ENCODE measurements around the gene ZNF177. TPM values are rescaled to one million over a fixed set of nuclear protein-coding genes. Genes with fewer than 3 reads are reported as not detected.

The ZNF177 gene
- total RNA-seq, 1 donor from 2014 or later = 0.48 TPM

Other genes with a start within 250 kb of the ZNF177 start
- not detected in 2 replicates for gene OR7G1, start 247.2 kb upstream of the ZNF177 start, total RNA-seq
- gene OR7G3, start 236.1 kb upstream of the ZNF177 start, total RNA-seq = not detected in 2 replicates
- gene ZNF317, start 222.6 kb upstream of the ZNF177 start, total RNA-seq = 44.2 and 50.0 TPM in 2 replicates
- gene OR7D2, start 184.0 kb upstream of the ZNF177 start, total RNA-seq = 0.37 and 0.62 TPM in 2 replicates
- not detected in 2 replicates for gene OR7D4, start 143.4 kb upstream of the ZNF177 start, total RNA-seq
- gene OR7E24, start 112.1 kb upstream of the ZNF177 start, total RNA-seq = not detected in 2 replicates
- gene ZNF699, start 53.2 kb upstream of the ZNF177 start, total RNA-seq = 4.4 and 5.2 TPM in 2 replicates
- gene ZNF559, start 38.8 kb upstream of the ZNF177 start, total RNA-seq = 8.2 and 8.4 TPM in 2 replicates
- 26.5 and 27.3 TPM in 2 replicates for gene ZNF266, start 72.6 kb downstream of the ZNF177 start, total RNA-seq
- gene ZNF560, start 135.6 kb downstream of the ZNF177 start, total RNA-seq = not detected in 2 replicates
- 10.4 and 10.5 TPM in 2 replicates for gene ZNF426, start 175.6 kb downstream of the ZNF177 start, total RNA-seq
- gene ZNF121, start 221.5 kb downstream of the ZNF177 start, total RNA-seq = 57.2 and 62.2 TPM in 2 replicates

Data from activated T-helper 2 cell treated with anti-CD3 and anti-CD28 coated beads, Interferon-gamma antibody, Interleukin-2, Interleukin-4, amounts not matched to agents 10 μg/mL and 5 μg/mL and 100 μg/mL, durations not matched to agents 14 hours and 24 hours and 36 hours (primary cell).